Ovary (tissue), 3 donors: ENCODE measurements around the gene YPEL4.

Experiments used
- EP300 ChIP-seq: sonication (generic); formaldehyde crosslinking; IDR thresholded peaks from one replicate; pipeline ENCODE4 v1.6.1; 2017; ENCODE audit warnings: antibody characterized with exemption
- TF ChIP-seq, protein P1 (sequence below), 3 donors: fragments of 450-650 bp in 2 of 3; fragments of 200-600 bp in 1 of 3; IDR thresholded peaks; one replicate each; pipeline versions ENCODE4 v1.5.1 to v1.8.0; 2016 to 2022; ENCODE audit warnings: antibody characterized with exemption in 3 of 3, mild to moderate bottlenecking in 1 of 3
- donor health status: DM: no; HTN: no; CAD: no.

DNA sequence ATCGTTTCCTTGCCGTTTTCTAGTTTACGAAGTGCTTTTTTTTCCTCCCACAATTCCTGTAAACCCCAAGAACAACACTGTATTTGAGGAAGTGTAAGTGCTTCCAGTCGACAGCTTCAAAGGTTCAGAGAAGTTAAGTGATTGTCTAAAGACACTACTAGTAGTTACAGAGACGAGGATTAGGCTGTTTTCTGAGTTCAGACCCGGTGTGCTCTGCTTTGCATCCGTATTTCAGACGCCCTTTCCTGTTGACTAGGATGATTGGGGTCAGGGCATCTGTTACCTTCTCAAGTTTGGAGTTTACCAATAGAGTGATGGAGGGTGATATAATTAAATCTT lies 8.3 kb upstream of the YPEL4 start:
- no peak for TF ChIP-seq EP300
- TF ChIP-seq, protein P1, sequence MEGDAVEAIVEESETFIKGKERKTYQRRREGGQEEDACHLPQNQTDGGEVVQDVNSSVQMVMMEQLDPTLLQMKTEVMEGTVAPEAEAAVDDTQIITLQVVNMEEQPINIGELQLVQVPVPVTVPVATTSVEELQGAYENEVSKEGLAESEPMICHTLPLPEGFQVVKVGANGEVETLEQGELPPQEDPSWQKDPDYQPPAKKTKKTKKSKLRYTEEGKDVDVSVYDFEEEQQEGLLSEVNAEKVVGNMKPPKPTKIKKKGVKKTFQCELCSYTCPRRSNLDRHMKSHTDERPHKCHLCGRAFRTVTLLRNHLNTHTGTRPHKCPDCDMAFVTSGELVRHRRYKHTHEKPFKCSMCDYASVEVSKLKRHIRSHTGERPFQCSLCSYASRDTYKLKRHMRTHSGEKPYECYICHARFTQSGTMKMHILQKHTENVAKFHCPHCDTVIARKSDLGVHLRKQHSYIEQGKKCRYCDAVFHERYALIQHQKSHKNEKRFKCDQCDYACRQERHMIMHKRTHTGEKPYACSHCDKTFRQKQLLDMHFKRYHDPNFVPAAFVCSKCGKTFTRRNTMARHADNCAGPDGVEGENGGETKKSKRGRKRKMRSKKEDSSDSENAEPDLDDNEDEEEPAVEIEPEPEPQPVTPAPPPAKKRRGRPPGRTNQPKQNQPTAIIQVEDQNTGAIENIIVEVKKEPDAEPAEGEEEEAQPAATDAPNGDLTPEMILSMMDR (IDR thresholded peaks at IDR 0.05), result no peak
